ENCODE data around the gene SLC34A1.

The SLC34A1 gene

GRCh38 chr5:177372034-177372896, 12.0 kb upstream of the SLC34A1 start:
- H3K79me2 ChIP-seq (ENCODE audit: insufficient read depth, low read length), result no peaks in the 10 kb centered on the region
- H3K4me2 ChIP-seq (ENCODE audit: low read depth, low read length, poor library complexity, severe bottlenecking), result no peak overlapping the region
- H3K9me2 ChIP-seq (replicated peaks; ENCODE audit: insufficient read depth, low read length), result no peaks in the 10 kb centered on the region
- no peaks in the 10 kb centered on the region for H4K20me1 ChIP-seq (ENCODE audit: low read depth, low read length)
- H3K27me3 ChIP-seq (ENCODE audit: low read length), result no peaks in the 10 kb centered on the region
- H3K36me3 ChIP-seq (ENCODE audit: low read length), result no peaks in the 10 kb centered on the region
- H3K27ac ChIP-seq (ENCODE audit: low read depth, low read length), result no peak overlapping the region
- no peaks in the 10 kb centered on the region for H3F3A ChIP-seq (ENCODE audit: insufficient read depth)
- no peak for TF ChIP-seq CTCF (IDR thresholded peaks at IDR 0.05; ENCODE audit: insufficient read depth, low read length, poor library complexity, severe bottlenecking)
- no peak for TF ChIP-seq EZH2phosphoT487 (conservative IDR thresholded peaks at IDR 0.05; ENCODE audit: low read length)
- no peaks in the 10 kb centered on the region for H3K9me3 ChIP-seq (ENCODE audit: insufficient read depth, low read length)
- no peak overlapping the region for H3K4me3 ChIP-seq (ENCODE audit: insufficient read depth, low read length, poor library complexity, severe bottlenecking)
- H3K9ac ChIP-seq (ENCODE audit: low read length), result no peak overlapping the region
- no peak overlapping the region for H2AFZ ChIP-seq (ENCODE audit: low read depth, low read length, severe bottlenecking)

- no peaks in the 10 kb centered on the region for H3F3A ChIP-seq (ENCODE audit: insufficient read depth)
- no peaks in the 10 kb centered on the region for H3K36me3 ChIP-seq (ENCODE audit: low read length)
- TF ChIP-seq EZH2phosphoT487 (conservative IDR thresholded peaks at IDR 0.05; ENCODE audit: low read length) (no peak), CTCF (IDR thresholded peaks at IDR 0.05; ENCODE audit: insufficient read depth, low read length, poor library complexity, severe bottlenecking) (no peak)
- H2AFZ ChIP-seq (ENCODE audit: low read depth, low read length, severe bottlenecking), result no peak overlapping the region
- H3K4me3 ChIP-seq (ENCODE audit: insufficient read depth, low read length, poor library complexity, severe bottlenecking), result no peak overlapping the region
- no peaks in the 10 kb centered on the region for H4K20me1 ChIP-seq (ENCODE audit: low read depth, low read length)
- no peak overlapping the region for H3K27ac ChIP-seq (ENCODE audit: low read depth, low read length)
- H3K27me3 ChIP-seq (ENCODE audit: low read length), result no peaks in the 10 kb centered on the region
- H3K79me2 ChIP-seq (ENCODE audit: insufficient read depth, low read length), result no peaks in the 10 kb centered on the region
- H3K9me3 ChIP-seq (ENCODE audit: insufficient read depth, low read length), result no peaks in the 10 kb centered on the region
- no peak overlapping the region for H3K4me2 ChIP-seq (ENCODE audit: low read depth, low read length, poor library complexity, severe bottlenecking)
- H3K9me2 ChIP-seq (replicated peaks; ENCODE audit: insufficient read depth, low read length), result no peaks in the 10 kb centered on the region
- H3K9ac ChIP-seq (ENCODE audit: low read length), result no peak overlapping the region
Observed at GRCh38 chr5:177372910-177373309, 11.3 kb upstream of the SLC34A1 start.

- Histone ChIP-seq H3K27ac (ENCODE audit: low read depth, low read length) (no peak overlapping the region), H2AFZ (ENCODE audit: low read depth, low read length, severe bottlenecking) (no peak overlapping the region), H3K4me2 (ENCODE audit: low read depth, low read length, poor library complexity, severe bottlenecking) (no peak overlapping the region), H3K79me2 (ENCODE audit: insufficient read depth, low read length) (no peaks in the 10 kb centered on the region), H3K9me3 (ENCODE audit: insufficient read depth, low read length) (no peaks in the 10 kb centered on the region), H3K9me2 (replicated peaks; ENCODE audit: insufficient read depth, low read length) (no peaks in the 10 kb centered on the region), H4K20me1 (ENCODE audit: low read depth, low read length) (no peaks in the 10 kb centered on the region), H3F3A (ENCODE audit: insufficient read depth) (no peaks in the 10 kb centered on the region), H3K36me3 (ENCODE audit: low read length) (no peaks in the 10 kb centered on the region), H3K9ac (ENCODE audit: low read length) (no peak overlapping the region), H3K27me3 (ENCODE audit: low read length) (no peaks in the 10 kb centered on the region), H3K4me3 (ENCODE audit: insufficient read depth, low read length, poor library complexity, severe bottlenecking) (no peak overlapping the region)
- TF ChIP-seq CTCF (IDR thresholded peaks at IDR 0.05; ENCODE audit: insufficient read depth, low read length, poor library complexity, severe bottlenecking), result no peak
- no peak for TF ChIP-seq EZH2phosphoT487 (conservative IDR thresholded peaks at IDR 0.05; ENCODE audit: low read length)
Observed at GRCh38 chr5:177373806-177374205, 10.4 kb upstream of the SLC34A1 start.

All from SU-DHL-6 (cell line).